Measurements from ENCODE around the gene MX2. TPM values are rescaled to one million over a fixed set of nuclear protein-coding genes. Genes with fewer than 3 reads are reported as not detected.
A peak's percentile ranks its signal among the peaks of the same experiment; 100 is the strongest.

The MX2 gene
- total RNA-seq, 2 donors from 2014 or later: 3.8 TPM

- DNase-seq (peak; percentile 64 to 74), ATAC-seq (peak; percentile 81)
- intact Hi-C loops (cut with DNase I, micrococcal nuclease): no loop called here
These were observed 1.6 kb upstream of the MX2 start for GRCh38 chr21:41360072-41360821.

GRCh38 chr21:41361053-41361785 lies 608 bp upstream of the MX2 start:
- ATAC-seq (peak; percentile 48), DNase-seq (no peak)
- intact Hi-C loops (cut with DNase I, micrococcal nuclease): no loop called here

GRCh38 chr21:41362605-41363369 lies 960 bp downstream of the MX2 start:
- intact Hi-C loops (cut with DNase I, micrococcal nuclease): no loop called here
- ATAC-seq (no peak), DNase-seq (no peak)

GRCh38 chr21:41363370-41364270 lies 1.8 kb downstream of the MX2 start:
- intact Hi-C loops (cut with DNase I, micrococcal nuclease): no loop called here
- DNase-seq: no peak
- ATAC-seq: no peak

- intact Hi-C loops (cut with DNase I, micrococcal nuclease): no loop called here
- DNase-seq (no peak), ATAC-seq (no peak)
These were observed 2.5 kb downstream of the MX2 start for GRCh38 chr21:41364308-41364707.

GRCh38 chr21:41365377-41366107 lies 3.7 kb downstream of the MX2 start:
- intact Hi-C loops (cut with DNase I, micrococcal nuclease): no loop called here

GRCh38 chr21:41366522-41367151 lies 4.8 kb downstream of the MX2 start:
- intact Hi-C loops (cut with DNase I, micrococcal nuclease): no loop called here
- DNase-seq (peak; percentile 43 to 77), ATAC-seq (peak; percentile 81)

More at GRCh38 chr21:41365377-41366107, 3.7 kb downstream of the MX2 start:
- no peak for ATAC-seq
- no peak for DNase-seq

GRCh38 chr21:41367301-41367944 lies 5.6 kb downstream of the MX2 start:
- intact Hi-C loops (cut with DNase I, micrococcal nuclease): no loop called here

GRCh38 chr21:41367945-41368734 lies 6.3 kb downstream of the MX2 start:
- intact Hi-C loops (cut with DNase I, micrococcal nuclease): no loop called here
- ATAC-seq (no peak), DNase-seq (no peak)

More at GRCh38 chr21:41367301-41367944, 5.6 kb downstream of the MX2 start:
- ATAC-seq (no peak), DNase-seq (no peak)

GRCh38 chr21:41368735-41369104 lies 6.9 kb downstream of the MX2 start:
- no peak for DNase-seq
- intact Hi-C loops (cut with DNase I, micrococcal nuclease): no loop called here
- ATAC-seq: no peak

GRCh38 chr21:41369105-41369919 lies 7.5 kb downstream of the MX2 start:
- intact Hi-C loops (cut with DNase I, micrococcal nuclease): no loop called here
- DNase-seq (peak in 1 of 2 donors; percentile 28), ATAC-seq (no peak)

- intact Hi-C loops (cut with DNase I, micrococcal nuclease): no loop called here
These were observed 8.4 kb downstream of the MX2 start for GRCh38 chr21:41369920-41370839.

GRCh38 chr21:41370840-41371684 lies 9.2 kb downstream of the MX2 start:
- intact Hi-C loops (cut with DNase I, micrococcal nuclease): no loop called here
- DNase-seq (no peak), ATAC-seq (no peak)

More at GRCh38 chr21:41369920-41370839, 8.4 kb downstream of the MX2 start:
- no peak for ATAC-seq
- DNase-seq: peak in 1 of 2 donors; percentile 42

GRCh38 chr21:41371685-41372030 lies 9.8 kb downstream of the MX2 start:
- DNase-seq (no peak), ATAC-seq (no peak)
- intact Hi-C loops (cut with DNase I, micrococcal nuclease): no loop called here

All from left colon (tissue), 2 donors.